ENCODE measurements around the gene VPS37B.
"Not testable (repeated sequence)": the region's sequence is repeated elsewhere in the genome, so short reads cannot be mapped to it uniquely, and the experiment has no call there.

Gene VPS37B

DNA sequence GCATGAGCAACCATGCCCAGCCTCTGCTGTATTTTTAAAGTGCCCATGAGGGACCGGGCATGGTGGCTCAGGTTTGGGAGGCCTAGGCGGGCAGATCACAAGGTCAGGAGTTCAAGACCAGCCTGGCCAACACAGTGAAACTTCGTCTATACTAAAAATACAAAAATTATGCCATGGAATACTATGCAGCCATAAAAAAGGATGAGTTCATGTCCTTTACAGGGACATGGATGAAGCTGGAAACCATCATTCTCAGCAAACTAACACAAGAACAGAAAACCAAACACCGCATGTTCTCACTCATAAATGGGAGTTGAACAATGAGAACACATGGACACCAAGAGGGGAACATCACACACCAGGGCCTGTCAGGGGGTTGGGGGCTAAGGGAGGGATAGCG, 9.3 kb upstream of the VPS37B start:
- not testable (repeated sequence) for DNase-seq

DNA sequence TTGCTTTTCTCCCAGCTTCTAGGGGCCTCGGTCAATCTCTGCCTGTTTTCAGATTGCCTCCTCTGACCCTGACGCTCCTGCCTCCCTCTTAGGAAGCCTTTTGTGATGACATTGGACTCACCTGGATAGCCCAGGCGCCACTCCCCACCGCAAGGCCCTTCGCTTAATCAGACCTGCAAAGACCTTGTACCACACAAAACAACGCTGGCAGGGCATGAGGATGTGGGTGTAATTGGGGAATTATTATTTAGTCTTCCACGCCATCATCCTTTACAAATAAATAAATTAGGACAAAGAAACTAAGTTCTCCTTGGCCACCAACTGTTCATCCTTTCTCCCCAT, 7.7 kb upstream of the VPS37B start:
- no peak for DNase-seq

DNA sequence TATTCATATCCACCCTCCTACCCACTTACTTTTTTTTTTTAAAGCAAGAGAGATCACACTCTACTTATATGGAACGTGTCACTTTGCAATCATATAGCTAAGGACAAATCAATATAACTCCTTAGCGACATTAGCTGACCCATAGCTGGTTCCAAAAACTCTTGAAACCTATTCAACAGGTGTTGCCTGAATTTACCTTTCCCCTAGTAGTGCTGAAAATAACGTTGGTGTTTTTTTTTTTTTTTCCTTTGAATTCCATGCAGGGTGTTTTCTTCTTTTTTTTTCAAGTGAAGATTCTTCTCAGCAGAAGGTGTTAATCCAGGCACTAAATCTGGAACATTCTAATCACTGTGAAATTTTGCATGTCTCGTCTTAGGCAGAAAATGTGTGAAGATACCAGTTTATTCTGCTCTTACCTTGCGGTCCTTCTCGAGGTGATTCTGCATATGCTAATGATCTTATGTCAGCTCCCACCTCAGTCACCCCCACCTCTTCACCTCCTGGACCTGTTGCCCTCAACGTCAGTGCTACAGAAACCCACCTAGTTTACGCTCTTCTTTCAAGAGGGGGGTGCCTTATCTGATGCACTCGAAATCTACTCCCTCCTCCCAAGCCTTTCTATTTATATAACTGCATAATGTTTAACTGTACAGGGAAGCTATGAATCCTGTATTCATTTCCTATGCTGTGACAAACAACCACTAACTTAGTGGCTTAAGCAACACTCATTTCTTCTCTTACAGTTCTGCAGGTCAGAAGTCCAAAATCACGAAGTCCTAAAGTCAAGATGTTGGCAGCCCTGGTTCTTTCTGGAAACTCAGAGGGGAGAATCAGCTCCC, 7.1 kb upstream of the VPS37B start:
- DNase-seq = no peak

DNA sequence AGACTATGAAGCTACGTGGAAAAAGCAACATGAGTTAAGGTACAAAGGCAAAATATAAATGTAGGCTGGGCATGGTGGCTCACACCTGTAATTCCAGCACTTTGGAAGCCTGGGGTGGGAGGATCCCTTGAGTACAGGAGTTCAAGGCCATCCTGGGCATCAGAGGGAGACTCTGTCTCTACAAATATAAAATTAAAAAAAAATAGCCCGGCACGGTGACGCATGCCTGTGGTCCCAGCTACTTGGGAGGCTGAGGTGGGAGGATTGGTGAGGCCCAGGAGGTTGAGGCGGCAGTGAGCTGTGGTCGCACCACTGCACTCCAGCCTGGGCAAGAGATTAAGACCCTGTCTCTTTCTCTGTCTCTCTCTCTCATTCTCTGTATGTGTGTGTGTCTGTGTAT, 4.0 kb upstream of the VPS37B start:
- no peak for DNase-seq

DNA sequence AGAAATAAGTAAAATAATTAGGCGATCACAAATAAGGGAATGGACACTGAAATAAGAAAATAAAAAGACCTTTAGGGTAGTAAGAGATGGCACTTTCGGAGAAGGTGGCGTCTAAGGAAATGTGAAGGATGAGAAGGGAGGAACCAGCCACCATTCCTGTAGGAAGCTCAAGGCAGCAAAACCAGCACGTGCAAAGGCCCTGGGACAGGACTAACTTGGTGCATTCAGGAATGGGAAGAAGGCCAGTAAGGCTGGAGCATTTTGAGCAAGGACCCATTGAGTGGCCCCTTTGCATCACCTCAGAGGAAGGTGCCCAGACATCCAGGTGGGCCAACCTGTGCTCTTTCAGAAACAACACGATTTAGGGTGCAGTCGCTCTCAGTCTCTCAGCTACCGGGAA, 738 bp upstream of the VPS37B start:
- no peak for DNase-seq

DNA sequence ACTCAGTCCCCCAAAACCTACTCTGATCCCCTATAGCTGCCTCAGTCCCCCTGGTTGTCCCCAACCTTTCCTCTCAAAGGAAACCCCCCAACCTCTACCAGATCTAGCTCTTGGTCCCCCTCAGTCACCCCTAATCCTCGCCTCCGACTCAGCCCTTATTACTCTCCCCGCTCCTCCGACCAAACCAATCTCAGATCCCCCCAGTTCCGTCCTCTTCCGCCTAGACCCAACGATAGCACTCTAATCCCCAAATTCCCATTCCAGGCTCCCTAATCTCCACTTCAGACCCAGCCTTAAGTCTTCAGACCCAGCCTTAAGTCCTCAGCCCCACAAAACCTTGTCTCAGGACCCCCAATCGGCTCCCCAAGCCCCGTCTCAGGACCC, 612 bp downstream of the VPS37B start:
- DNase-seq = no peak

DNA sequence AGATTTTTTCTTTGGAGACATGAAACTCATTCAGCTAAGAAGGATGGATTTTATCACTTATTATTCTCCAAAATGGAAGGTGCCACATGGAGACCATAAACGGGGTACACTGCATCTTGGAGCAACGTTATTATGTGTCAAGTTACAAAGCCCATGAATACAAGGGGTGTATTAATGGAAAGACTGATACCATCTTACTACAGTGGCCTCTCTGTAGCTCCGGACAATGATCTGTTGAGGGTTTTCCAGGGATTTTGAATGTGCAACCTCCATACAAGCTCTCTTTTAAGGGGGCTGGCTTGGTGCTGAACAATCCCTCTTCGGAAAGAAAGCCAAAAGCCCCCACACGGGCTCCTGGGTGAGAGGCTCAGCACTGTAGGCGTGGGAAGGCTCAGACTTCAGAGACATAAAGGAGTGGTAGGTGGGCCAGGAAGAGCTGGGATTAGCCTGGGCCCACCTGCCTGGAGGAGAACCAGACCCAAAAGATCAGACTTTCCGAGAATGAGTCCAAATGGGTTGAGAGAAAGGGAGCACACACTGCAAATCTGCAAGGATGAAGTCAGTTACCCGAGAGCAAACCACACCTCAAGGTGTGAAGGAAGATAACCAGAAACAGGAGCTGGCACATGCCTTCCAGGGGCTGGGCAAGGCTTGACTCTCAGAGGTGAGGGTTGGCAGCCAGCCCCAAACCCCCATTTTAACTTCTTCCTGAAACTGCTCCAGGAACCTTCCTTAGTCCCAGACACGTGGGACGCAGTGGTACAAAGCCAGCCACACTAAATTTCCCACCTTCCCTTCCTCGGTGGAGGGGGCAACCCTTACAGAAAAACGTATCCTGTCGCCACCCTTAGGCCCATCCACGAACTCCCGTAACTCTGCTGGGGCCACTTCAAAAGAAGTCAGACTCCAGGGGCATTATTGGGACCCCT, 1.5 kb downstream of the VPS37B start:
- DNase-seq = peak in 1 of 2 experiments; percentile 39

DNA sequence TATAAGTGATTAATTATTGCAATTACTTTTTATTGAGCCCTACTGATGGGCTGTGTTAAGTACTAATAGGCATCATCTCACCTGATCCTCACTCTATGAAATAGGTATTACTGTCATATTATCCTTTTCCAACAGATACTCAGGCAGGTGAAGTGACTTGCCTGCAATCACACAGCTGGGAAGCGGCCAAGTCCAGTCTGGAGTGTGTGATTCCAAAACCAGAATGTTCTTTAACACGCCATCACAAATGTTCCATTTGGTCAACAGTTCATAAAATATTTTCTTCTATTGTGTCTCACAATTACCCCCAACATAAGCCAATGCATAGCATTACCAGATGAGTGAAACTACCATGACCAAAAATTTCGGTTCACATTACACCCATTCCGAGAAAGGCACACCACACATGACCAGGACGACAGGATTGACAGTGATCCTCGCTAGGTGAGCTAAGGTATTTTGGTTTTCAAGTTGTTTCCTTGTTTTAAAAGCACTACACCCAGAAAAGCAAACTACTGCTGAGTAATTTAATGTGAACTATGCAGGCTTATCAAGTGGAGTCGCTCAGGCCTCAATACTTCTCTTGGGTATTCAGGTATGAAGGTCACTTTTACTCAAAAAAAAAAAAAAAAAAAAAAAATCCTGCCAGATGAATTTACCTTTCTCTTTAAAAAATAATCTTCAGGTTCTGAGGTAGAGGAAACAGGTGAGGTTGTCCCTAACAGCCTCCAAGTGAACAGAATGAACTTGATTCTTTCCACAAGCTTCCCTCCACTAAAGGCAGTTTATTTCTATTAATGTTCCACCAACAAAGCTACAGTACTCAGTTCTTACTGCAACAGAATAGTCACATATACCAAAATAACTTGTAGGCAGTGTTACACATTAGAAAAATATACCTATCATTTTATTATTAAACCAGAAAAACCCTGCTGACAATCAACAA, 2.4 kb downstream of the VPS37B start:
- DNase-seq = no peak

DNA sequence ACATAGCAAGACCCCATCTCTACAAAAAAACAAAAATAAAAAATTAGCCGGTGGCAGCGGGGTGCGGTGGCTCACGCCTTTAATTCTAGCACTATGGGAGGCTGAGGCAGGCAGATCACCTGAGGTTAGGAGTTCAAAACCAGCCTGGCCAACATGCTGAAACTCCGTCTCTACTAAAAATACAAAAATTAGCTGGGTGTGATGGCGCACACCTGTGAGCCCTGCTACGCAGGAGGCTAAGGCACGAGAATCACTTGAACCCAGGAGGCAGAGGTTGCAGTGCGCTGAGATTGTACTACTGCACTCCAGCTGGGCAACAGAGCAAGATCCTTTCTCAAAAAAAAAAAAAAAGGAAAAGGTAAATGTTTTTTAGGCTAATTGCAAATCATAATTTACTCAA, 3.2 kb downstream of the VPS37B start:
- not testable (repeated sequence) for DNase-seq

DNA sequence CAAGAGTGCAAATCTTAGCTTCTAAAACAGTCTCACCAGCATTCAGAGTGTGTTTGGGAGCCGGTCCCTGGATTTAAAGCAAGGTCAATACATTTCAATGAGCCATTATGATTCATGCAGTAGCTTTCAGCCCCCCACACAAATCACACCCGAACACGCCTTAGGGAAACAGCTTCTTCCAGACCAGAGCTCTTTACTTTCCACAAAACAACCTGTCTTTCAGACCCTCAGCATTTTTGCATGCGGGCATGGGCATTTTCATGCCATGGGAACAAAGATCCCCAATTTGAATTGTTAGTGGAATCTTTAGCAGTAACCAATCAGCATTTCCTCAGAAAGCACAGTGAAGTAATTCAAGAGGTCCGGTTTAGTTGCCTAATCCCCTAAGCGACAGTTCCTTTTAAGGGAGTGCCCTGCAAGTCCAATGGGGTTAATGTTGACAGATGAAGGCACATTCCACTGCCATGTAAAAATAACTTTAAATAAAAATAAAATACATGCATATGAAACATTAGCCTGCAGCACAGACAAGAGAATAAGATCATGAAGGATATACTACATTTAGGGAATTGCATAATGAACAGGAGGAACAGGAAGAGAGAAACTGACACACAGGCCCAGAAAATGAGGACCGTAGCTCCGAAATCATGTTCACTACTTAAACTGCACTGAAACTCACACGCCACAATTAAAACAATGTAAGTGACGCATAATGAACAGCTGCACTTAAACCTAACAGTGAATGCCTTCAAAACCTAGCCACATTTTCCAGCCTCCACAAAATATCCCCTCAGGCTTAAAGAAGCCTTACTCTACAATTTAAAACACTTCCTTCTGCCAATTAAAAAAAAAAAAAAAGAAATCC, 4.0 kb downstream of the VPS37B start:
- DNase-seq = peak; percentile 64 to 79

DNA sequence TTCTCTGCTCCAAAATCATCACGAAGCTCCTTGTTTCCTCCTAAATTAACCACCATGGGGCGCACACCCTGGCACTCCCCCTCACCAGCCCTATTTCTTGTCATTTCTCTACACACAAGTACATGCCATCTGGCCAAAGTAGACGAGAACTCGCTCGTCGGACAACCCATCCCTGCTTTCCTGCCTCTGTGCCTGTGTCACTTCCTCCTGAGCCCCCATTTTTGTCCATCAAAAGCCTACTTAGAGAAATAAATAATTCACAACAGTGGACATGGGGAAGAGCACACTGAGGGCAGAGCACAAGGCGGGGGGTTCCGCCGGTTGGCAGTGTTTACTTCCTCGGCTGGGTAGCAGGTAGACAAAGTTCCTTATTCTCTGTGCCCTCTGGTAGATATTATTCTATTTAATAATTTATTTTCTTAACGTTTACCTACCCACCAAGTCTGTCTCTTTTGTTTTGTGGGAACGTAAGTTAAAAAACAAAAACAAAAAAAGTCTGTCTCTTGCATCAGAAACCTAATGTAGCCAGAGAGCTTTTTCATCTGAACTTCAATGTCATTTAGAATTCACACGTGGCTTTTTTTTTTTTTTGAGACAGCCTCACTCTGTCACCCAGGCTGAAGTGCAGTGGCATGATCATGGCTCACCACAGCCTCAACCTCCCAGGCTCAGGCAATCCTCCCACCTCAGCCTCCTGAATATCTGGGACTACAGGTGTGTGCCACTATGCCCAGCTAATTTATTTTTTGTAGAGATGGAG, 6.0 kb downstream of the VPS37B start:
- DNase-seq = peak; percentile 71 to 84

DNA sequence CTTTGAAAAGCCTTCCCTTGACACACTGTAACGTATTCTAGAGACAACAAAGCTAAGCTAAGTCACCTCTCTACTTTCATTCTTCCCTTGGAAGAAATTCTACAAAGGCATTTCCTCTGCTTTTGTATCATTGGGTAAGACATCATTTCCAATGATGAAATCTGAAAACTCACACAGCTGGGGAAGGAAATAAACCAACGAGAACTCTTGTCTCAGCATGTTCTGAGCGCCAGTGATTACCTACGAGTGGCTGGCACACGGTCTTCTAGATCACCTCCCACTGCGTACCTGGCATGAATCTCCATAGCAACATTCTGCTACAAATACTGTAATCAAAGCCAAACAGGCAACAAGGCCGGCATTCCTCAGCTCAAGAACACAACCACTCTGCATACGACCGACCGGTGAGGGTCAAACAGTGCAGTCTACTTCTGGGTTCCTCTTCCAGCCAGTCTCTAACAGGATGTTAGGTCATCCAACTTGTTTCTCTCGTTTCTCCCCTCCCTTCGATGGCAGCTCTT, 7.6 kb downstream of the VPS37B start:
- DNase-seq = peak; percentile 73

DNA sequence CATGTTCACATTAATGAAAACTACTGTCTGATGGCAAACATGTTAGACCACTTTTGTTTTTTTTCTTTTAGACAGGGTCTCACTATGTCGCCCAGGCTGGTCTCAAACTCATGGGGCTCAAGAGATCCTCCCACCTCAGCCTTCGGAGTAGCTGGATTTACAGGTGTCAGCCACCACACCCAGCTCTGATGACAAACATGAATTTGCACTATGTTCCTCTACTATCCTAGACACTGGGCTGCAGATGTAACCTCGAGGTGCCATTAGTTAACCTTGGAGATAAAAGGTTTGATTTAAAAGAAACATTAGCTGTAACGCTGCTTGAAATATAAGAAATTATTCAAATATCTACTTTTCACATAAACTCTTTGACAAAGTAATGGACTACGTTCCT, 8.1 kb downstream of the VPS37B start:
- no peak for DNase-seq

DNA sequence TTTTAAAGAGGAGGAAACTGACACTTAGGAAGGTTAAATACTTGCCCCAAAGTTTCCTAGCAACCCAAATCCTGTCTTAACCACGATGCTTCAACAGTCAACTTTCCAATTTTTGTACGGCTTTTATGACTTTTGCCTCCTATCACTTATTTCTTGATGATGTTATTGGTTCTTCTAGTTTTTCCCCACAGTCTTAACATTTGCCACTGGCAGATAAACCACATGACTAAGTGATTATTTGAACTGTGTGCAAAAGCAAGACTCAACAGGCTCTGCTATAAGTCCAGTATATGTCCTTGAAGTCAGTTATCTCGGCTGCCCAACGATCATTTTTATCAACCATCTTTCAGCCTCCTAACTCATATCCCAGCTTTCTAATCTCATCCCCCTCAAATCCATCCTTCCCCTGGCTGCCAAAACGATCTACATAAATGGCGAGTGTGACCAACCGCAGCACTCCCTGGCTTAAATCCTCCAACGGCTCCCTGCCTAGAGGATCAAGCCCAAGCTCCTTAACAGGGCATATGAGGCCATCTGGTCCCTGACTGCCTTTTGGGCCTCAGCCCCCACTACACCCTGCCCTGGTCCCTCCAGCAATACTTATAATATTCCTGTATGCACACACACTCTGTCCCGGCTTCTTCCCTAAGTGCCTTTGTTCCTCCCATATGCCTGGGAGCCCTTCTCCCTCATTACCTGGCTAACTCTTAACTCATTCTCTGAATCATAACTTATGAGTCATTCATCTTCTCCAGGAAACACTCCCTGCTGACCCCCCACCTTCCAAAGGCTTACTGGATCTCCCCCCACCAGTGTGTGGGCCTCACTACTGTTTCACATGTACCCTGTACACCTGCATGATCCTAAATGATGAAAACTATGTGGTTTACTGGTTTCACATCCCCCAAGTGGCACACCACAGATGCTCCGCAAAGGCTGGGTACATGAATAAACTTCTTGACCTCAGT, 8.8 kb downstream of the VPS37B start:
- no peak for DNase-seq

DNA sequence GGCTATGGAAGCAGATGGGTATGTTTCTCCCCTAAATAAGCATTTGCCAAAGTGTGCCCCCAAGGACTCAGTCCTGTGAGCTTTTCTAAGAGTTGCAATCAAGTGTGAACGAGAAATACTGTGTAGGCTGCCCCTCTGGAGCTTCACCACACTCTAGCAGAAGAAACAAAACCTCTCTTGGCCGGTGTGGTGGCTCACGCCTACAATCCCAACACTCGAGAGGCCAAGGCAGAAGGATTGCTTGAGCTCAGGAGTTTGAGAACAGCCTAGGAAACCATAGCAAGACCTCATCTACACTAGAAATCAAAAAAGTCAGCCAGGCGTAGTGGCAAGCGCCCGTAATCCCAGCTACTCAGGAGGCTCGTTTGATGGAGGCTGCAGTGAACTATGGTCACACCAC, 9.8 kb downstream of the VPS37B start:
- no peak for DNase-seq

DNA sequence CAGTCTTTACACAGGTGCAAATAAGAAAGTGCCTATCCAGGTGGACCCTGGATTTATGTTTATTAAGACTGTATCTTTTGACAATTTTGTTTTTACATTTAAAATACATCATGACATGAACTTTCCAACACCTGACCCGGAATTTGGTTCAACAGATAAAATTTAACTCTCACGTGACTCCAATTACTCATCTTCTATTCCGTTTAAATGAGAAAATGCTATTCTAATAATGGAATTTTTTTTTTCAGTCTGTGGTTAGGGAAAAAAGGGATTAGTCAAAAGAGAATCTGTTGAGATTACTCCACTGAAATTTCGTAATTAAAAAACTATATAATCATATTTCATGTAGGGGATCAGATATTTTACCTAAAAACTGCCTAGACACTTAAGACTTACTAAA, 11.1 kb downstream of the VPS37B start:
- no peak for DNase-seq

DNA sequence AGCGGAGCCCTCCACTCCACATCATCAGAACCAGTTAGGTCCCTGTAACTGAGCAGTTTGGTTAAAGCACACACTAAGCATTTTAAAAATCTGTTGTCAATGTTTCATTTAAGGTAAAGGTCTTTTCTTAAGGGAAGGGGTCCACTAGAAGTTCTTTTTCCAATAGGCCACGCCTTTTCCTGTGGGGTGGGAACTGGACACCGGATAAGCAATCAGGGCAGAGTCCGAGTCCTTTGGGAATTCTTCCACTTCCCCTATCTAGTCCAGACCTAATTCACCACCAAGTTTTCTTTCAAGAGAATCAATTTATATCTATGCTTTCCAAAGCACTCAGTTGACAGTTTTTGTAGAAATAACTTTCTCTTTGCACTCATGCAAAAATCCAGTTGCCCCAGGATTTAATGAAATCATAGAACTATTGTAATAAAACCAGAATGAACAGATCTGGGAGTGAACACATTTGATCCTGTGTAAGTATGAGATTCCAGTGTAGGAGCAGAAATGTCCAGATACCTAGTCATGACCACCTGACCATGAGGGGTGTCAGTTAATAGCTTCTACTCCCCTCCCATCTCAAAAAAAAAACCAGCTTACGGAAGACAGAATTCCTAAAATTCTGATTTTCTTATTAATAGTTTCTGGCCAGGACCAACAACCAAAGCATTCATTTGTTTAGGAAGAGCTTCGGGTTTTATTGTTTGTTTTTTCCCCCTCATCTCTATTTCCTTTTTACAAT, 11.7 kb downstream of the VPS37B start:
- no peak for DNase-seq

DNA sequence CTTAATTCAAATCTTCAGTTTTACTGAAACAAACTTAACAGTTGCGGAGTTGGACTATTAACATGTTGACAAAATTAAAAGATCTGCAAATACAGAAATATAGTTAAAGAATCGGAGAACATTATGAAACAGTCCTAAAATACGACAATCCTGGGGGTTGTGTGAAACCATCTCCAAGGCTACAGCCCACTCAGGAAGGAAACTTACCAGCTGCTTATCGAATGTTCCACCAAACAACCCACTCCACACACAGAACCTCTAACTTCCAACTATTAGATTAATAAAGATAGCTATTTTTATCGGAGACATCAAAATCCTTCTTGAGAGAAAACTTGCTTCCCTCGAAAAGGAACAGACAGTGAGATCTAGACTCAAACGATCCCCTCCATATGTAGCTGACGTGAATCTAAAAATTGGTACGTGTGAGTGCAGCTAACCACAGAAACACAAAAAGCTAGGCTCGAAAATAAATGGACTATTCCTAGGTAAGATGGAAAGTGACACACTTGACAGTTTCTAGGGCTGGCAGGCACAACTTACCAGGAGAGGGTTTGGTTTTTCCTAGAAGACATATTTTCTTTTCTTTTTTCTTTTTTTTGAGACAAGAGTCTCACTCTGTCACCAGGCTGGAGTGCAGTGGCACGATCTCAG, 12.9 kb downstream of the VPS37B start:
- no peak for DNase-seq

Data from Kasumi-1 (cell line).